HG03342 (cell line): ENCODE measurements around the gene KDM2A.
"Not testable (repeated sequence)": the region's sequence is repeated elsewhere in the genome, so short reads cannot be mapped to it uniquely, and the experiment has no call there.

Experiments
- ATAC-seq: cut with Tn5 transposase; IDR thresholded peaks from one replicate; pipeline ENCODE4 v1.9.1; 2021; ENCODE audit warnings: mild to moderate bottlenecking, moderate library complexity; ENCODE audit not compliant: unreplicated experiment

Gene KDM2A

GRCh38 chr11:67117672-67118180 lies 1.3 kb upstream of the KDM2A start:
- ATAC-seq: peak; percentile 4

GRCh38 chr11:67118181-67118766 lies 789 bp upstream of the KDM2A start:
- peak; percentile 8 for ATAC-seq

DNA sequence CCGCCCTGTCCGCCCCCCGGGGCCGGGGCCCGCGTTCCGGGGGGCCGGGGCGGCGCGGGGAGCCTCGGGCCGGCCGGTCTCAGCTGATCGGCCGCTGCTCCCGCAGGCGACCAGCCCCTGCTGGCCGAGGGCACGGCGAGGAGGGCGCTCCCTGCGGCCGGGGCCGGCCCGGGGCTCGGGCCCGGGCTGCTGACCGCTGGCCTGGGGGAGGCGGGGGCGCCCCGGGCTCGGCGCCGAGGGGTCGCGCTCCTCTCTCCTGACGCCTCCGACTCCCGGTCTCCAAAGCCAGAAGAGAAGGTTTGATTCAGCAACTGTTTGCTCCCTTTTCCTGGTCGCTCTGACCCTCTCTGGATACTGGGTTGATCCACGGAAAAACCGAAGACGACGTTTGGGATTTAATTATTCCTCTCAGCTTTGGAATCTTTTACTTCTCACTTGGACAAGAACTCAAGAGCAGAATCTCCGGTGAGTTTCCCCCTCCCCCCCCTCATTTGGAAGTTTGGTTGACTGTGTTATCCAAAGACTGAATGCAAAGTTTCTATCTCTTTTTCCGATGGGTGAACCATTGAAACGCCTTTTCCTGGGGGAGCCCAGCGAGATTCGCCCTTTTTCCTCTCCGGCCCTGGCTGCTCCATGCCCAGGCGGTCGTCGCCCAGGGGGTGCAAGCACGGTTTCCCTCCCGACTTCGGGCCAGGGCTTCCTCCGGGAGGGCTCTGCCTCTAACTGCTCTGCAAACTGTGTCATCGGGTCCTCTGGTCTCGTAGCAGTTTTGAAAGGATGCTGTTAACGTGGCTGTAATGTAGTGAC lies 725 bp downstream of the KDM2A start:
- no peak for ATAC-seq

DNA sequence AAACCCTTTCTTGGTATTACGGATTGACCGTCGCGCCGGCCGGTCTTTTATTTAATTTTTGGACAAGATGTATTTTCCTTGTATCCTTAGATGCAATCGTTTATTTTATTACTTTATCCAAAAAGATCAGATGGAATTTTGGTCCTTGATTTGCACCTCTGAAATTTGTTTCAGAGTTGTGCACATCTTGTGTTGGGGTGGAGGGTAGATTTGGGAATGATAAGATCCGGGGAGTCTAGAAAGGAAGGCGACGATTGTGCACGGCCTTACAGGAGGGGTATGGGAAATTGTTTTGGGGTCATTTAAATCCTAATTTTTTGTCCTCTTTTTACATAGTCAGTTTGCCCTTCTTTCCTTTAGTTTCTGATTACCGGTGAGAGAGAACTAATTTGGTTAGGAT lies 1.4 kb downstream of the KDM2A start:
- no peak for ATAC-seq

- ATAC-seq: no peak
These were observed 2.0 kb downstream of the KDM2A start for GRCh38 chr11:67120881-67121710.

GRCh38 chr11:67123801-67124200 lies 4.7 kb downstream of the KDM2A start:
- ATAC-seq: not testable (repeated sequence)

DNA sequence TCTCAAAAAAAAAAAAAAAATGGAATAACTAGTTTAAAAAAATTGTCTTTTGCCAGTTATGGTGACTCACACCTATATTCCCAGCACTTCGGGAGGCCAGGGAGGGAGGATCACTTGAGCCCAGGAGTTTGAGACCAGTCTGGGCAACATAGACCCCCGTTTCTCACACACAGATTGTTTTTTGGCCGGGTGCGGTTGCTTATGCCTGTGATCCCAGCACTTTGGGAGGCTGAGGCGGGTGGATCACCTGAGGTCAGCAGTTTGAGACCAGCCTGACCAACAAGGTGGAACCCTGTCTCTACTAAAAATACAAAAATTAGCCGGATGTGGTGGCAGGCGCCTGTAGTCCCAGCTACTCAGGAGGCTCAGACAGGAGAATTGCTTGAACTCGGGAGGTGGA lies 7.2 kb downstream of the KDM2A start:
- not testable (repeated sequence) for ATAC-seq

DNA sequence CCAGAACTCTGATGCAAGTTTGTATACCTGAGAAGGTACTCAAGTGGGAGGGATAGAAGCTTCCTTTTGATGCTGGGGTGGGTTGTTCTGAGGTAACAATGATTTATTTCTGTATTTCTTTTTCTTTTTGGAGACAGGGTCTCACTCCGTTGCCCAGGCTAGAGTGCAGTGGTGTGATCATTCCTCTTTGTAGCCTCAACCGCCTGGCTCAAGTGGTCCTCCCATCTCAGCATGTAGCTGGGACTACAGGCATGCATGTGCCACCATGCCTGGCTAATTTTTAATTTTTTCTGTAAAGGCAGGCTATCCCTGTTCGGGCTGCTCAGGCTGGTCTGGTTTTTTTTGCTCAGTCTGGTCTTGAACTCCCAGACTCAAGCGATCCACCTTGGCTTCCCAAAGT lies 7.9 kb downstream of the KDM2A start:
- no peak for ATAC-seq

DNA sequence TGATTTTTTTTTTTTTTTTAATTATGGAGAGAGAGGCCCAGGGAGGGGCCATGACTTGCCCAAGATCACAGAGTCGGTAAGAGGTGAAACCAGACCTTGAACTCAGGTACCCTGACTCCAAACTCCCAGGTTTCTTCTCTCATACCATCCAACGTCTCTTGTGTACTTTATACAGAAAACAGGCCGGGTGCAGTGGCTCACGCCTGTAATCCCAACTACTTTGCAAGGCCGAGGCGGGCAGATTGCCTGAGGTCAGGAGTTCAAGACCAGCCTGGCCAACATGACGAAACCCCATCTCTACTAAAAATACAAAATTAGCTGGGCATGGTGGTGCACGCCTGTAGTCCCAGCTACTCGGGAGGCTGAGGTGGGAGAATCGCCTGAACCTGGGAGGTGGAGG lies 11.8 kb downstream of the KDM2A start:
- ATAC-seq: not testable (repeated sequence)

GRCh38 chr11:67136156-67136555 lies 17.1 kb downstream of the KDM2A start:
- no peak for ATAC-seq

DNA sequence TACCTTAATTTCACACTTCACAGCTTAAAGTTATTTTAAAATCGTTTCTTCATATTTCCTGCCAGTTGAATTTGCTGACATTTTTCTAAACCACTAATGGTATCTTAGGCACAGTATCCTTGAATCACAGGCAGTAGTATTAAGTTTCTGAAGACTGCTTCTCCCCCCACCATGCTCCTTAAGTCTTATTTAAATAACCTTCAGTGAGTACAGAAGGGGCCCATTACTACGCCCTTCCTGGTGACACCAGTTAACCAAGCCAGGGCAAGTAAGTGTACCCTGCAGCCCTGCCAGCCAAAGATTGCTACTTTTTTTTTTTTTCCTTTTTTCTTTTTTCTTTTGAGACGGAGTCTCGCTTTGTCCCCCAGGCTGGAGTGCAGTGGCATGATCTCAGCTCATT lies 19.9 kb downstream of the KDM2A start:
- ATAC-seq: no peak

DNA sequence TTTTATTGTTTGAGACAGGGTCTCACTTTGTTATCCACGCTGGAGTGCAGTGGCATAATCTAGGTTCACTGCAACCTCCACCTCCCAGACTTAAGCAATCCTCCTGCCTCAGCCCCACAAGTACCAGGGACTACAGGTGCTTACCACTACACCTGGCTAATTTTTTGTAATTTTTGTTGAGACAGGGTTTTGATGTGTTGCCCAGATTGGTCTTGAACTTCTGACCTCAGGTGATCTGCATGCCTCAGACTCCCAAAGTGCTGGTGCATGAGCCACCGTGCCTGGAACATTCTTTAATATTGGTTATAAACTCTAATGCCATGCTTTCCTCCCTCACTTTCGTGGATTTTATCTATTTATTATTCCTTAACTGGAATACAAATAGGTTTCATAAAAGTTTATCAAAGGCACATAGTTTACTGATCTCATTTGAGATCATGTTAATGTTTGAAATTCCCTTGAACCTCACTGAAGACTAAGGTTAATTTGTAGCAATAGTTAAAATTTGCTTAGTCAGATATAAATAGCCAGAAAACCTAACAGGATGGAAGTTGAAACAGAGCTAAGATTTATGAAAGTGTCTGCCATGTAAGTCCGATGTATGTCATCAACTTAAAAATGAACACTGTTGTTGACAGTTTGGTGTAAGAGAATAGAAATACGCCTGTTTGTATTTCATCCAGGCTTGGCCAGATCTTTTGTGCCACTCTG lies 27.6 kb downstream of the KDM2A start:
- no peak for ATAC-seq

DNA sequence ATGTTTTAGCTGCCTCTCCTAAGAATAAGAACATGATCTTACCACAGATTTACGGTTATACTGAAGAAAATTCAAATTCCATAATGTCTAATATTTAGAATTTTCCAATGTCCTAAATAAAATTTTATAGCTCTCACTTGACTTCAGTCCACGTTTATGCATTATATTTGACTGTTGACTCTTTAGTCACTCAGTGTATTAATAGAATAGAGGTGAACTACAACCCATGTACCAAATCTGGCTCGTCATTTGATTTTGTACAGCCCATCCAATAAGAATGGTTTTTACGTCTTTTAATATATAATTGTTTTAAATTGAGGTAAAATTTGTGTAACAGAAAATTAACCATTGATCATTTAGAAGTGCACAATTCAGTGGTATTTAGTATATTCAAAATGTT lies 34.9 kb downstream of the KDM2A start:
- ATAC-seq: no peak

- ATAC-seq: no peak
These were observed 35.7 kb downstream of the KDM2A start for GRCh38 chr11:67154726-67155125.

DNA sequence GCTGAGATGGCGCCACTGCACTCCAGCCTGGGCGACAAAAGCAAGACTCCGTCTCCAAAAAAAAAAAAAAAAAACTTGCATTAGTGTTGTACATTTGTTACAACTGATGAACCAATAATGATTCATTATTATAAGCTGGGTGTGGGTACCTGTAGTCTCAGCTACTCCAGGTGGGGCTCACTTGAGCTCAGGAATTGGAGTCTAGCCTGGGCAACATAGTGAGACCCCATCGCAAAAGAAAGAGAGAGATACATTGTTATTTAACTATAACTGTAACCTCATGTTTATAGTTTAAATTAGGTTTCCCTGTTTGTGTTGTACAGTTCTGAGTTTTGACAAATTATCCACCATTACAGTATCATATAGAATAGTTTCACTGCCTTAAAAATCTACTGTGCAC lies 38.6 kb downstream of the KDM2A start:
- no peak for ATAC-seq

GRCh38 chr11:67158221-67158620 lies 39.2 kb downstream of the KDM2A start:
- ATAC-seq: no peak

DNA sequence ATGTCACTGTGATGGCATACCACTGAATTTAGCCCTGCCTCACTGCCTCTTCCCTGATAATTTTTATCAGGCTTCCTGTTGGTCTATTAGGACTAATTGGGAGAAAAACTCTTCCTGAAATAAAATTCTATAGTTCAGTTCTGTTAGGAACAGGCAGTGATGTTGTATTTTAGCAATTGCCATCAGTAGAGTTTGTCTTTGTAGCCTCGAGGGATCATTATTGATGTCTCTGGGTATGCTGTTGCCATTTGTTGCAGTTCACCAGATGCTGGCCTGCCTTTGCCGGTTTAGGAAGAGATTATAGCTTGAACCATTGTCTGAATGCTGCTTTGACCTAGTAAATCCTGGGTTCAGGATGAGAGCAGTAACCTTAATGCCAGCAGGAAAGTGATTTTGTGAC lies 41.0 kb downstream of the KDM2A start:
- no peak for ATAC-seq

DNA sequence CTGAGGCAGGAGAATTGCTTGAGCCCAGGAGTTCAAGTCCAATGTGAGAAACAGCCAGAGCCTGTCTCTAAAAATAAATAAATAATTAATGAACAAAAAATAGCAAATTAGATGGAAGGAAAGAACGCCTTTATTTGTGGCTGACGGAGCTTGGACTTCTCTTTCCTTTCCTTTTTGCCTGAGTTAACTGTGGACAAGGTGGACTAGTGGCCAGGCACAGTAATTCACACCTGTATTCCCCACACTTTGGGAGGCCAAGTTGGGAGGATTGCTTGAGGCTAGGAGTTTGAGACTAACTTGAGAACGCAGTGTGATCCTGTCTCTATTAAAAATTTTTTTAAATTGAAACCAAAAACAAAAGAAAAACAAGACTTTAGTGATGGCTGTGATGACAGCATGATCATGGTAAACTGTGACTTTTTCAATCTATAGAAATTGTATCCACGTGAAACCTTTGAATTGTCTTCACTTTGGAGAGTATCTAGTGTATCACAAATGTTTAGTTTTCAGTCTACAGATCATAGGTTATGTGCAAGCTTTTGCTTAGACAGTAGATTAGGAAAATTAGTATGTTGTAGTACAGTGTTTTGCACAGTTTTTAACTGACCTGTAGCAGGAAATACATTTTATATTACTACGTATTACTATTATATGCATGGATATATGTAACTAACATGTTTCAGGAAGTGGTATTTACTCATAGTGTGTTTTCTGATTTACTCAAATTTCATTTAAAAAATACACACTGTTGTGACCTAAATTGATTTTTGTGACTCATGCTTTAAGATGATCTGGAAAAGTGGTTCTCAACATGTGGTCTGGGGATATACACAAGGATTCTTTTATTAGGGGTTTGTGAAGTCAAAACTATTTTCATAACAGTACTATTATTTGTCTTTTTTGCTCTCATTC lies 42.1 kb downstream of the KDM2A start:
- ATAC-seq: no peak

DNA sequence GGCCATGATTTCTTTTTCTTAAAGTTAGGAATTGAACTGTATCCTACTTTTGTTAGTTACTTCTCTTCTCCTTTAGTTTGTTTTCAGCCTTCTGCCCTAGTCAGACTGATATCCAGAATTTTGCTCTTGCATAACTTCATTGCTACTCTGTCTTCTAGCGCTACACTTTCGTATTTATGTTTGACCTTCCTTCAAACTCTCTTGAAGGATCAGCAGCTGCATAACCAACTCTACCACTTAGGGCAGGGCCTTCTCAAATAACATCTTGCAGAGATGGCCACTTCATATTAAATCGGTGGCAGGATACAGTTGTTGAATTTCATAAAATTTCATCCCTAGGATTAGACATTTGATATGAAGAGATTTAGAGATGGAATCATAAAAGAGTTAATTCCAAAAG lies 43.9 kb downstream of the KDM2A start:
- no peak for ATAC-seq

DNA sequence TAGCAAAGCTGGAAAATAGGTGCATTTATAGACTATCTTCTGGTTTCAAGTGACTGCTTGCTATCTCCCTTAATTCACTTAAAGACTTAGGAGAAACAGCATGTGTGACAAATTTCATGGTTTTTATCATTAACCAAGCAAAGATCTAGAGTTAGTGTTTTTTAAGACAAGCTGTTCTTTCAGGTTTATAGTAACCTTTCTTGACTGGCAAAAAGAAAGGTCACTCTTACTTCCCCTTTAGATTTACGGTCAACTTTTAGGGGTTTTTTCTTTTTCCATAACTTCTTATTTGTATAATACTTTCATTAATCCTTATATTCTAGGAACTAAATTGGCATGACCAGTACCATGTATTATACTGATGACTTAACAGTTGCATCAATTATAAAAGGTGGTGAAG lies 46.6 kb downstream of the KDM2A start:
- ATAC-seq: no peak
